A549 (cell line): ENCODE measurements around the gene EVPLL. TPM values are rescaled to one million over a fixed set of nuclear protein-coding genes. Genes with fewer than 3 reads are reported as not detected.
"Not testable (repeated sequence)": the region's sequence is repeated elsewhere in the genome, so short reads cannot be mapped to it uniquely, and the experiment has no call there.

Experiments used
- ATAC-seq, 2 experiments: fragments of 200-7000 bp in 1 of 2; fragments of >200 bp in 1 of 2; cut with Nextera tagmentation in 1 of 2; cut with Tn5 transposase in 1 of 2; 3 replicates each; pipeline versions ENCODE4 v1.8.0 to v1.9.1; 2018 to 2020; ENCODE audit warnings: mild to moderate bottlenecking in 1 of 2, moderate library complexity in 1 of 2
- CTCF ChIA-PET: fragments of 300-600 bp; sonication (Branson Sonifier 250); formaldehyde crosslinking; extraction: SDS; loops from one replicate; lab custom pipeline; 2021; ENCODE audit warnings: antibody characterized with exemption, inconsistent platforms; lab: Yijun Ruan, JAX
- POLR2A ChIA-PET: fragments of 350-600 bp; formaldehyde crosslinking; extraction: SDS; loops from one replicate; lab custom pipeline; 2021; ENCODE audit warnings: antibody characterized with exemption, inconsistent platforms; lab: Yijun Ruan, JAX
- DNase-seq, 2 experiments: peaks; one replicate each; pipeline versions ENCODE4 v3.0.0 to v3.0.0-alpha.2; 2011 to 2016; ENCODE audit warnings: low read depth in 1 of 2, low spot score in 1 of 2
- FAIRE-seq: peaks from 2 replicates; lab custom pipeline; 2011; peaks lifted over from hg19 to GRCh38; lab: Jason Lieb, UNC
- H3K27ac ChIP-seq, 2 experiments: fragments of >200 bp; sonication (Bioruptor Twin); formaldehyde crosslinking; 3 replicates each; pipeline ENCODE4 v1.5.1; 2016 to 2017
- H3K4me1 ChIP-seq: fragments of >200 bp; sonication (Bioruptor Twin); formaldehyde crosslinking; 3 replicates; pipeline ENCODE4 v1.6.1; 2016
- H3K4me2 ChIP-seq: fragments of >200 bp; sonication (Bioruptor Twin); formaldehyde crosslinking; 3 replicates; pipeline ENCODE4 v1.6.1; 2016
- H3K4me3 ChIP-seq: fragments of >200 bp; sonication (Bioruptor Twin); formaldehyde crosslinking; 3 replicates; pipeline ENCODE4 v1.5.1; 2016
- H3K9me3 ChIP-seq: fragments of >200 bp; sonication (Bioruptor Twin); formaldehyde crosslinking; 3 replicates; pipeline ENCODE4 v1.6.1; 2016
- CHD4 ChIP-seq: fragments of 200-600 bp; sonication (generic); IDR thresholded peaks from 2 replicates; pipeline ENCODE4 v1.6.1; 2016; ENCODE audit warnings: antibody characterized with exemption, mild to moderate bottlenecking, borderline replicate concordance
- EHMT2 ChIP-seq: fragments of 200-600 bp; sonication (generic); IDR thresholded peaks from 2 replicates; pipeline ENCODE4 v1.6.1; 2016; ENCODE audit warnings: antibody characterized with exemption, low read depth, mild to moderate bottlenecking, moderate library complexity
- MAFK ChIP-seq: fragments of 450-650 bp; IDR thresholded peaks from 2 replicates; pipeline ENCODE4 v1.6.1; 2014; ENCODE audit not compliant: partially characterized antibody
- NR3C1 ChIP-seq: fragments of >200 bp; sonication (Bioruptor Twin); formaldehyde crosslinking; IDR thresholded peaks from 3 replicates; pipeline ENCODE4 v1.6.1; 2017
- RCOR1 ChIP-seq: fragments of 150-350 bp; IDR thresholded peaks from 2 replicates; pipeline ENCODE4 v1.6.1; 2014; ENCODE audit warnings: antibody characterized with exemption, low read length, low read depth
- TFCP2L1 ChIP-seq: fragments of 250-450 bp; sonication (Bioruptor Pico); IDR thresholded peaks from 2 replicates; pipeline ENCODE4 v1.5.0; 2021; ENCODE audit warnings: mild to moderate bottlenecking
- ZC3H11A ChIP-seq: fragments of 450-650 bp; IDR thresholded peaks from 2 replicates; pipeline ENCODE4 v1.6.1; 2014; ENCODE audit warnings: antibody characterized with exemption, mild to moderate bottlenecking
- WGBS: methylation state at CpG from one replicate; pipeline ENCODE4 v1.1.6; 2017; ENCODE audit errors: missing lambda C conversion rate; 5-methylcytosine and 5-hydroxymethylcytosine counted together
- polyA plus RNA-seq, 4 experiments: library from polyadenylated mRNA; depleted of rRNA in 3 of 4; stranded (reverse); fragments of >200 nt; fragmentation: RNase III in 1 of 4; extraction: RNeasy Plus Mini Kit Qiagen cat#74134 plus additional on column Dnase treatment in 1 of 4; gene quantifications; 2 replicates in 3 of 4; 3 replicates in 1 of 4; pipeline ENCODE4 v1.2.3, GENCODE V29; 2011 to 2017
- TF ChIP-seq, protein P1 (sequence below): fragments of 200-600 bp; sonication (generic); IDR thresholded peaks from 2 replicates; pipeline ENCODE4 v1.6.1; 2016; ENCODE audit warnings: antibody characterized with exemption, mild to moderate bottlenecking, moderate library complexity
- TF ChIP-seq, protein P2 (sequence below): fragments of 150-350 bp; IDR thresholded peaks from 2 replicates; pipeline ENCODE4 v1.6.1; 2014; ENCODE audit warnings: low read depth, mild to moderate bottlenecking, low read length
- TF ChIP-seq, protein P3 (sequence below): fragments of >200 bp; sonication (Bioruptor Twin); formaldehyde crosslinking; IDR thresholded peaks from 3 replicates; pipeline ENCODE4 v1.5.1; 2016

Gene EVPLL
- polyA plus RNA-seq, 2 of the 4 experiments (the other 2 are of a cell fraction), result 0.05 TPM; not detected in 1

DNA sequence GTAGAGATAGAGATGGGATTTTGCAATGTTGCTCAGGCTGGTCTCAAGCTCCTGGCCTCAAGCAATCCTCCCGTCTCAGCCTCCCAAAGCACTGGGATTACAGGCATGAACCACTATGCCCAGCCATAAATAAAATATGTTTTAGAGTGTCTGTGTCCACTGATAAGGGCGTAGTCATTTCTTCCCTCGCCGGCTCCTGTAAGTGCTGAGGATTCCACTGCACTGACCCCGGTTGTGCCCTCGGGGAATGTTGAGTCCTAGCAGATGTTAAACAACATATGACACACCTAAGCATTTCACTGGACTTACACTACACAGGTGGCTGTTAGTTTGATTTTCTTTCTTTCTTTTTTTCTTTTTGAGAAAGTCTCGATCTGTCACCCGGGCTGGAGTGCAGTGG is 8.6 kb upstream of the EVPLL start (continued):
- TF ChIP-seq, protein P1, sequence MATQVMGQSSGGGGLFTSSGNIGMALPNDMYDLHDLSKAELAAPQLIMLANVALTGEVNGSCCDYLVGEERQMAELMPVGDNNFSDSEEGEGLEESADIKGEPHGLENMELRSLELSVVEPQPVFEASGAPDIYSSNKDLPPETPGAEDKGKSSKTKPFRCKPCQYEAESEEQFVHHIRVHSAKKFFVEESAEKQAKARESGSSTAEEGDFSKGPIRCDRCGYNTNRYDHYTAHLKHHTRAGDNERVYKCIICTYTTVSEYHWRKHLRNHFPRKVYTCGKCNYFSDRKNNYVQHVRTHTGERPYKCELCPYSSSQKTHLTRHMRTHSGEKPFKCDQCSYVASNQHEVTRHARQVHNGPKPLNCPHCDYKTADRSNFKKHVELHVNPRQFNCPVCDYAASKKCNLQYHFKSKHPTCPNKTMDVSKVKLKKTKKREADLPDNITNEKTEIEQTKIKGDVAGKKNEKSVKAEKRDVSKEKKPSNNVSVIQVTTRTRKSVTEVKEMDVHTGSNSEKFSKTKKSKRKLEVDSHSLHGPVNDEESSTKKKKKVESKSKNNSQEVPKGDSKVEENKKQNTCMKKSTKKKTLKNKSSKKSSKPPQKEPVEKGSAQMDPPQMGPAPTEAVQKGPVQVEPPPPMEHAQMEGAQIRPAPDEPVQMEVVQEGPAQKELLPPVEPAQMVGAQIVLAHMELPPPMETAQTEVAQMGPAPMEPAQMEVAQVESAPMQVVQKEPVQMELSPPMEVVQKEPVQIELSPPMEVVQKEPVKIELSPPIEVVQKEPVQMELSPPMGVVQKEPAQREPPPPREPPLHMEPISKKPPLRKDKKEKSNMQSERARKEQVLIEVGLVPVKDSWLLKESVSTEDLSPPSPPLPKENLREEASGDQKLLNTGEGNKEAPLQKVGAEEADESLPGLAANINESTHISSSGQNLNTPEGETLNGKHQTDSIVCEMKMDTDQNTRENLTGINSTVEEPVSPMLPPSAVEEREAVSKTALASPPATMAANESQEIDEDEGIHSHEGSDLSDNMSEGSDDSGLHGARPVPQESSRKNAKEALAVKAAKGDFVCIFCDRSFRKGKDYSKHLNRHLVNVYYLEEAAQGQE, result no peak

DNA sequence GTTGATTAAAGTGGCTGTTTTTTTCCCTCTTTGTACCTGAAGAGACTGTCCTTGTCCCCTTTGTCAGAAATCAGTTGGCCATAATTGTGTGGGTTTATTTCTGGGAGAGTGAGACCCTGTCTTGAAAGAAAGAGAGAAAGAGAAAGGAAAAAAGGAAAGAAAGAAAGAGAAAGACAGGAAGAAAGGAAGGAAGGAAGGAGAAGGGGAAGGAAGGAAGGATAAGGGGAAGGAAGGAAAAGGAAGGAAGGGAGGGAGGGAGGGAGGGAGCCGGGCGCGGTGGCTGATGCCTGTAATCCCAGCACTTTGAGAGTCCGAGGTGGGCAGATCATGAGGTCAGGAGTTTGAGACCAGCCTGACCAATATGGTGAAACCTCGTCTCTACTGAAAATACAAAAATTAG is 6.8 kb upstream of the EVPLL start:
- DNase-seq (no peak), FAIRE-seq (no peak), ATAC-seq (no peak)
- Histone ChIP-seq H3K4me3 (no peak overlapping the region), H3K27ac (no peak overlapping the region), H3K4me1 (0 out of 3 replicates have a peak, but pooled peaks cover 3% of the 10 kb centered on the region), H3K9me3 (no peaks in the 10 kb centered on the region), H3K4me2 (no peak overlapping the region)
- WGBS, result 77% methylated on average over 5 of the region's 5 CpGs
- TF ChIP-seq, protein P2, sequence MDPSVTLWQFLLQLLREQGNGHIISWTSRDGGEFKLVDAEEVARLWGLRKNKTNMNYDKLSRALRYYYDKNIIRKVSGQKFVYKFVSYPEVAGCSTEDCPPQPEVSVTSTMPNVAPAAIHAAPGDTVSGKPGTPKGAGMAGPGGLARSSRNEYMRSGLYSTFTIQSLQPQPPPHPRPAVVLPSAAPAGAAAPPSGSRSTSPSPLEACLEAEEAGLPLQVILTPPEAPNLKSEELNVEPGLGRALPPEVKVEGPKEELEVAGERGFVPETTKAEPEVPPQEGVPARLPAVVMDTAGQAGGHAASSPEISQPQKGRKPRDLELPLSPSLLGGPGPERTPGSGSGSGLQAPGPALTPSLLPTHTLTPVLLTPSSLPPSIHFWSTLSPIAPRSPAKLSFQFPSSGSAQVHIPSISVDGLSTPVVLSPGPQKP, result no peak
- TF ChIP-seq, protein P3, sequence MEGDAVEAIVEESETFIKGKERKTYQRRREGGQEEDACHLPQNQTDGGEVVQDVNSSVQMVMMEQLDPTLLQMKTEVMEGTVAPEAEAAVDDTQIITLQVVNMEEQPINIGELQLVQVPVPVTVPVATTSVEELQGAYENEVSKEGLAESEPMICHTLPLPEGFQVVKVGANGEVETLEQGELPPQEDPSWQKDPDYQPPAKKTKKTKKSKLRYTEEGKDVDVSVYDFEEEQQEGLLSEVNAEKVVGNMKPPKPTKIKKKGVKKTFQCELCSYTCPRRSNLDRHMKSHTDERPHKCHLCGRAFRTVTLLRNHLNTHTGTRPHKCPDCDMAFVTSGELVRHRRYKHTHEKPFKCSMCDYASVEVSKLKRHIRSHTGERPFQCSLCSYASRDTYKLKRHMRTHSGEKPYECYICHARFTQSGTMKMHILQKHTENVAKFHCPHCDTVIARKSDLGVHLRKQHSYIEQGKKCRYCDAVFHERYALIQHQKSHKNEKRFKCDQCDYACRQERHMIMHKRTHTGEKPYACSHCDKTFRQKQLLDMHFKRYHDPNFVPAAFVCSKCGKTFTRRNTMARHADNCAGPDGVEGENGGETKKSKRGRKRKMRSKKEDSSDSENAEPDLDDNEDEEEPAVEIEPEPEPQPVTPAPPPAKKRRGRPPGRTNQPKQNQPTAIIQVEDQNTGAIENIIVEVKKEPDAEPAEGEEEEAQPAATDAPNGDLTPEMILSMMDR, result no peak
- TF ChIP-seq ZC3H11A, result no peak
- no peak for TF ChIP-seq CHD4
- TF ChIP-seq RCOR1, result no peak
- TF ChIP-seq EHMT2, result no peak
- TF ChIP-seq, protein P1, result no peak
- TF ChIP-seq TFCP2L1, result no peak
- CTCF ChIA-PET, result no interaction called here
- POLR2A ChIA-PET, result no interaction called here

DNA sequence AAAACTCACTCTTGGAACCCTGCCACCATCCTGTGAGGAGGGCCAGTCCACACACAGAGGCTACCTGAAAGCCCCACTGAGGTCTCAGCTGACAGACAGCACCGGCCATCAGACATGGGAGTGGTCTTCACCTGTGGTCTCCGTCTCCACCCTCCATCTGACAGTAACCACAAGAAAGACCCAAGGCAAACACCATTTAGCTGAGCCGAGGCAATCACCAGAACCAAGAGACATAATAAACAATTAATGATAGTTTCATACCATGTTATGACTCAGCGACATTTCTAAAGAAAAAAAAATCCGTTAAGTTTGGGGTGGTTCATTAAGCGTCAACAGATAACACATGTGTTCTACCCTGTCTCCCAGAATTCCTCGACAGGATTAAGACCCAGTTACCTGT is 6.1 kb upstream of the EVPLL start:
- no peak overlapping the region for H3K4me2 ChIP-seq
- ChIA-PET CTCF (no interaction called here), POLR2A (no interaction called here)
- H3K4me3 ChIP-seq, result no peak overlapping the region
- 0 out of 6 replicates have a peak overlapping the region, but pooled peaks of 1 of the 2 experiments have one; percentile 16 for H3K27ac ChIP-seq
- FAIRE-seq, result no peak
- H3K4me1 ChIP-seq, result 0 out of 3 replicates have a peak, but pooled peaks cover 3% of the 10 kb centered on the region
- TF ChIP-seq NR3C1 (no peak), MAFK (peak; percentile 43)
- no peaks in the 10 kb centered on the region for H3K9me3 ChIP-seq
- WGBS, result 73% methylated on average over 7 of the region's 7 CpGs
- no peak for DNase-seq
- peak in 1 of 2 experiments; percentile 43; a peak in 1 of 6 replicates for ATAC-seq

DNA sequence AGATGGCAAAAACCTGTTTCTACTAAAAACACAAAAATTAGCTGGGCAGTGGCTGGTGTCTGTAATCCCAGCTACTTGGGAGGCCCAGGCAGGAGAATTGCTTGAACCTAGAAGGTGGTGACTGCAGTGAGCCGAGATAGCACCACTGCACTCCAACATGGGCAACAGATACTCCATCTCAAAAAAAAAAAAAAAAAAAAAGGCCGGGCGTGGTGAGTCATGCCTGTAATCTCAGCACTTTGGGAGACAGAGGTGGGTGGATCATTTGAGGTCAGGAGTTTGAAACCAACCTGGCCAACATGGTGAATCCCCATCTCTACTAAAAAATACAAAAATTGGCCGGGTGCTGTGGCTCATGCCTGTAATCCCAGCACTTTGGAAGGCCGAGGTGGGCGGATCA is 4.4 kb upstream of the EVPLL start:
- FAIRE-seq, H3K27ac ChIP-seq, H3K4me3 ChIP-seq, H3K9me3 ChIP-seq, H3K4me2 ChIP-seq, DNase-seq, POLR2A ChIA-PET, ATAC-seq: not testable (repeated sequence)
- peaks cover 12% of the 10 kb centered on the region for H3K4me1 ChIP-seq
- 82% methylated on average over 6 of the region's 6 CpGs for WGBS
- CTCF ChIA-PET, result interaction anchor here (1.0 kb wide), 1 partner anchor 8 kb away, joined by 3 read pairs; no protein-coding TSS in a partner anchor
